ENCODE data around the gene OPHN1.
"Not testable (repeated sequence)": the region's sequence is repeated elsewhere in the genome, so short reads cannot be mapped to it uniquely, and the experiment has no call there.

OPHN1 gene

DNA sequence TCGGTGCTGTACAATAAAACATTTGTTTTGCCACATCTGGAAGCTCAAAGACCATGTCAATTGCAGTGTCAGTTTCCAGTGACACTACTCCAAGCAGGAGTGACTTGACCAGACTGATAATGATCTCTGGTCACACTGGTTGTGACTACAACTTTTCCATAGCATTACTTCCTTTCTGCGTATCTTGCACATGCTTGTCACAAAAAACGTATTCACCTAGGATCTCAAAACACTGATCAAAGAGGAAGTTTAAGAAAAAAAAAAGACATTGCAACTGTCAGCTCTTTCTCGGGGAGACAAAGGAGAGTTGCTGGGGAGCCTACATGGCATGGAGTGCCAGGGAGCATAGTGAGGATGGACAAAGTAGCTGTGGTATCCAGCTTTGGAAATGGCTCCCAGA lies 60.6 kb downstream of the OPHN1 start:
- no peaks in the 10 kb centered on the region for H3K9me3 ChIP-seq
- in situ Hi-C loops (cut with MboI; ENCODE audit: low sequenced_read_pairs), result no loop called here
- no peak for DNase-seq (ENCODE audit: low spot score in 2 of 2)

DNA sequence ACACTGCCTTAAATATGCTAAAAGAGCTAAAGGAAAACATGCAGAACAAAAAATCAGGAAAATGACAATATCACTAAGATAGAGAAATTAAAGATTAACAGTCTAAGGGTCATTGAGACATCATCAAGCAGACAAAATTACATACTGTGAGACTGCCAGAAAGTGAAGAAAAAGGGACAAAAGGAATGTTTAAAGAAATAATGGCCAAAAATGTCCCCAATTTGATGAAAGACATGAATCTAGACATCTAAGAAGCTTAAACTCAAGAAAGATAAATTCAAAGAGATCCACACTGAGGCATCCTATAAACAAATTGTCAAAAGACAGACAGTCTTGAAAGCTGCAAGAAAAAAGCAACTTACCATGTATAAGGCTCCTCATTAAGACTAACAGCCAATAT lies 63.7 kb downstream of the OPHN1 start:
- no peaks in the 10 kb centered on the region for H3K4me1 ChIP-seq
- no peak overlapping the region for H3K4me3 ChIP-seq
- H3K36me3 ChIP-seq (replicated peaks), result no peaks in the 10 kb centered on the region
- H3K9me3 ChIP-seq, result no peaks in the 10 kb centered on the region
- in situ Hi-C loops (cut with MboI; ENCODE audit: low sequenced_read_pairs), result no loop called here
- no peak for DNase-seq (ENCODE audit: low spot score in 2 of 2)
- H3K27me3 ChIP-seq (ENCODE audit: low read depth), result no peaks in the 10 kb centered on the region

More for the DNA sequence above, 60.6 kb downstream of the OPHN1 start:
- Histone ChIP-seq H3K4me3 (no peak overlapping the region), H3K4me1 (no peaks in the 10 kb centered on the region), H3K36me3 (replicated peaks) (no peaks in the 10 kb centered on the region), H3K27me3 (ENCODE audit: low read depth) (no peaks in the 10 kb centered on the region)

DNA sequence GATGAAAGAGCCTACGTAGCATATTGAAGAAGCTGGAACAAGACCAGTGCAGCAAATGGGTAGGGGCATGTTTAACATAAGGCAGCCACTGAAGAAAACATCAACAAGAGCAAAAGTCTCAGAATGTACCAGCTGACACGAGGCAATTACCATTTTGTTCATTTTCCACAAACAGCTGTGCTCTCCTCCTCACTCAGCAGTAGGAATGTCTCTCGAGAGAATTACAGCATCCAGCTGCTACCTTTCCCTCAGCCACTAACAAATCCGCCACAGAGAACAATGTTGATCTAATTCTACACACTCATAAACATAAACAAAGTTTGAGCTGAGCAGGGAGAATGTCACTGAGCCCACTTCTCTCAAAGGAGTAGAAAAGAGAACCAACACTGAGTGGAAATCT lies 68.0 kb downstream of the OPHN1 start:
- H3K27me3 ChIP-seq (ENCODE audit: low read depth), result no peaks in the 10 kb centered on the region

DNA sequence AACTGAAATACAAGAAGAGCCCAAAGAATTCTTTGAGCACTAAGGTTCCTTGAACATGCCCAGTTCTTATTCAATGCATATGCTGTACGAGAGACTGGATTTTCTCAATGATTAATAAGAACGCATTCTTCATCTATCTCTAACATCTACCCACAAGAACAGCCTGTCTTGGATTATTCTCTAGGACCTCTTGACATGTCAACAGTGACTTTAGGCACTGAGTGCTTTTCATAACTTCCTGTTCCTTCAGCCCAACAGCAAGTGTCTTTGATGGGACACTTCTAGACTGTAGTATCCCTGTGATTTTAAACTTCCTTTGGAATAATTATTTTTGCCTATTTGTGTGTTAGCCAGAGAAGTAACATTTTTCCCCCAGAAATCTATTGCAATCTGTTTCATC lies 69.3 kb downstream of the OPHN1 start:
- Histone ChIP-seq H3K4me1 (no peaks in the 10 kb centered on the region), H3K9me3 (no peaks in the 10 kb centered on the region), H3K4me3 (no peak overlapping the region), H3K36me3 (replicated peaks) (no peaks in the 10 kb centered on the region), H3K27me3 (ENCODE audit: low read depth) (no peaks in the 10 kb centered on the region)
- in situ Hi-C loops (cut with MboI; ENCODE audit: low sequenced_read_pairs), result no loop called here
- DNase-seq (ENCODE audit: low spot score in 2 of 2), result no peak

More for the DNA sequence above, 68.0 kb downstream of the OPHN1 start:
- DNase-seq (ENCODE audit: low spot score in 2 of 2), result no peak
- Histone ChIP-seq H3K4me3 (no peak overlapping the region), H3K4me1 (no peaks in the 10 kb centered on the region), H3K36me3 (replicated peaks) (no peaks in the 10 kb centered on the region), H3K9me3 (no peaks in the 10 kb centered on the region)
- in situ Hi-C loops (cut with MboI; ENCODE audit: low sequenced_read_pairs), result no loop called here

DNA sequence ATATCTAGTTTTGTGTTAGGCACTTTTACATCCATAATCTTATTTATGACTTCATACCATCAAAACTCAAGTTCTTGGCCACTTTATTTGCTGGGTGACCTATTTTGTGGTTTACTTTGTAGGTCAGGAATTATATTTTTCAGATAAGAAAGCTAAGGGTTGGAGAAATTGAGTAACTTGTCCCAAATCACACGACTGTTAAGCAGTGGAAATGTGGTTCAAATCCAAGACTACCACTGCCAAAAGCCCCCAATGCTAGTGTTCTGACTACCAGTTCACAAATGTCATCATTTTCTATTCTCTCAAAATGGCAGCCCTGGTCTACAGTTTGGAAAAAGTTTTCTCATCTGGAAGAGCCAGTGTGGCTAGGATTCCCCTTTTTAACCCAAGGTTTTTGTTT lies 74.6 kb downstream of the OPHN1 start:
- Histone ChIP-seq H3K9me3 (no peaks in the 10 kb centered on the region), H3K27me3 (ENCODE audit: low read depth) (no peaks in the 10 kb centered on the region), H3K4me3 (no peak overlapping the region), H3K36me3 (replicated peaks) (no peaks in the 10 kb centered on the region), H3K4me1 (peaks cover 16% of the 10 kb centered on the region)
- no peak for DNase-seq (ENCODE audit: low spot score in 2 of 2)
- in situ Hi-C loops (cut with MboI; ENCODE audit: low sequenced_read_pairs), result no loop called here

DNA sequence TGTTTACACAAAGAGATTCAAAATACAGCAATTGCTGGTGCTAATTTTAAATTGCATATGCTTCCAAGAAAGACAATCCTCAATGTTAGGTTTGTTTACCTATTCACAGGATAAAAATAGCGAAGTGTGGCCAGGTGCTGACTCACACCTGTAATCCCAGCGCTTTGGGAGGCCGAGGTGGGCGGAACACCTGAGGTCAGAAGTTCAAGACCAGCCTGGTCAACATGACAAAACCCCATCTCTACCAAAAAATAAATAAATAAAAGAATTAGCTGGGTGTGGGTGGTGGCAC lies 77.7 kb downstream of the OPHN1 start:
- no peak for DNase-seq (ENCODE audit: low spot score in 2 of 2)
- H3K36me3 ChIP-seq (replicated peaks), result no peaks in the 10 kb centered on the region
- in situ Hi-C loops (cut with MboI; ENCODE audit: low sequenced_read_pairs), result no loop called here
- no peaks in the 10 kb centered on the region for H3K9me3 ChIP-seq
- H3K4me1 ChIP-seq, result peaks cover 16% of the 10 kb centered on the region
- H3K27me3 ChIP-seq (ENCODE audit: low read depth), result no peaks in the 10 kb centered on the region
- no peak overlapping the region for H3K4me3 ChIP-seq

DNA sequence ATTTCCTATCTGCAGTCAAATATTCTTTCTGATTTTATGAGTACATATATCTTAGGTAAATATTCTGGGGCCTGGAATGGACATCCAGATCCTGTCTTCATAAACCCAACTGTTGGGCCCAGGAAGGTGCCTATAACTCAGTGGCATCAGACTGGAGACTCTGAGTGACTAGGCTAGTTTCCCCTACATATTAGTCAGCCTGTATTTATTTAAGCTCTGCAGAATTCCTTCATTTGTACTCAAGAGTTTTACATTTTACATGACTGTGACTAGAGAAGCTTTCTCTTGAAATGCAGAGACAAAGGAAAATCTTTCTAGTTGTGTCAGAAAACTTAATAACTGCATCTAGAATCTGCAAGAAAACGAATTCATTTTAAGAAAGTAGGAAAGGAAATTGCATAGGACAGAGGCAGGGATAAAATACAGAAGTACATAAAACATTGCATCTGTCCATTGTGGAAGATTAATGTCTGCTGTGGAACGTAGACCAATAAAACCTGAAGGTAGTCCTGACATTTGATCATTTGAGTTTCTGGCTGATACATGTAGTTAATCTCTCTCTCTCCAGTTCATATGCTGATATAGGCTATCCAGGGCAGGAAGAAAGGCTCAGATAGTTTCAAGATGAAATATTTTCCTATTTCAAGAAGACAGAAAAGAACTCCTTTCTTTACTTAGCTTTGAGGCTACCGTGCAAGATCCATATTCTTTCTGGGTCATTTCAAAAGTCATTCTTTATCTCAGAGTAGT lies 78.2 kb downstream of the OPHN1 start:
- H3K9me3 ChIP-seq, result no peaks in the 10 kb centered on the region
- no peak overlapping the region for H3K4me3 ChIP-seq
- peak in 1 of 2 experiments; percentile 86 for DNase-seq (ENCODE audit: low spot score in 2 of 2)
- H3K27me3 ChIP-seq (ENCODE audit: low read depth), result no peaks in the 10 kb centered on the region
- in situ Hi-C loops (cut with MboI; ENCODE audit: low sequenced_read_pairs), result no loop called here
- H3K36me3 ChIP-seq (replicated peaks), result no peaks in the 10 kb centered on the region
- peaks cover 16% of the 10 kb centered on the region for H3K4me1 ChIP-seq

DNA sequence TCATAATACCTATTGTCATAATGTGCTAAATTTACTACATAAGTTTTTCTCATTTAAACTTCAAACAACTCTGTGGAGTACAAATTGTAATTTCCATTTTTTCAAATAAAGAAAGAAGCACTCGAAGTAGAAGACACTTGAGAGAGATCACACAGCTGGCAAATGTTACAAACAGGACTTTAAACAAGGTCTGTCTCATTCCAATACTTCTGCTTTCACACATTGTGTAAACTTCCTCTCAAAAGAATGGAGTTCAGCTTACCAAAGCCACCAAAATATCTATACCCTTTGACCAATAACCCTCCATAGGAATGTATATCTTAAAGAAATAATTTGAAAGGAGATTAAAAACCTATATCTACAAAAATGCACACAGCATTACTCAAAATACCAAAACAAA lies 88.3 kb downstream of the OPHN1 start:
- peaks cover 4% of the 10 kb centered on the region for H3K4me1 ChIP-seq
- in situ Hi-C loops (cut with MboI; ENCODE audit: low sequenced_read_pairs), result no loop called here
- no peak overlapping the region for H3K4me3 ChIP-seq
- no peak for DNase-seq (ENCODE audit: low spot score in 2 of 2)
- H3K9me3 ChIP-seq, result no peaks in the 10 kb centered on the region
- H3K27me3 ChIP-seq (ENCODE audit: low read depth), result no peaks in the 10 kb centered on the region
- no peaks in the 10 kb centered on the region for H3K36me3 ChIP-seq (replicated peaks)

DNA sequence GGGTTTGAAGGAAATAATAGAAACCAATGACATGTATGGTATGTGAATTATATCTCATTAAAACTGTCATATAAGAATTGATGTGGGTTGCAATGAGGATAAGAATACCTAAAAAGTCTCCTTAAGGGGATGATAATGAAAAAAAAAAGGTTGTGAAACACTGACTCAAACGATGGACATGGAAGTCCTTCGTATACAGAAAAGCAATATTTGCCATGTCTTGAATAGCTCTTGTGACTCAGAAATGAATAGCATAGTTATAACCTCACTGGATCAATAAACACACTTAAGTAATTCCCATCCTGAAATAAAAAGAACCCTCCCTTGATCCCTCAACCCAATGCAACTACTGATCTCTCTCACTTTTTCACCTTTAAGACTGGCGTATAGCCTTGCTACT lies 89.7 kb downstream of the OPHN1 start:
- Histone ChIP-seq H3K36me3 (replicated peaks) (no peaks in the 10 kb centered on the region), H3K4me3 (no peak overlapping the region), H3K27me3 (ENCODE audit: low read depth) (no peaks in the 10 kb centered on the region), H3K4me1 (peaks cover 11% of the 10 kb centered on the region), H3K9me3 (no peaks in the 10 kb centered on the region)
- in situ Hi-C loops (cut with MboI; ENCODE audit: low sequenced_read_pairs), result no loop called here
- no peak for DNase-seq (ENCODE audit: low spot score in 2 of 2)

DNA sequence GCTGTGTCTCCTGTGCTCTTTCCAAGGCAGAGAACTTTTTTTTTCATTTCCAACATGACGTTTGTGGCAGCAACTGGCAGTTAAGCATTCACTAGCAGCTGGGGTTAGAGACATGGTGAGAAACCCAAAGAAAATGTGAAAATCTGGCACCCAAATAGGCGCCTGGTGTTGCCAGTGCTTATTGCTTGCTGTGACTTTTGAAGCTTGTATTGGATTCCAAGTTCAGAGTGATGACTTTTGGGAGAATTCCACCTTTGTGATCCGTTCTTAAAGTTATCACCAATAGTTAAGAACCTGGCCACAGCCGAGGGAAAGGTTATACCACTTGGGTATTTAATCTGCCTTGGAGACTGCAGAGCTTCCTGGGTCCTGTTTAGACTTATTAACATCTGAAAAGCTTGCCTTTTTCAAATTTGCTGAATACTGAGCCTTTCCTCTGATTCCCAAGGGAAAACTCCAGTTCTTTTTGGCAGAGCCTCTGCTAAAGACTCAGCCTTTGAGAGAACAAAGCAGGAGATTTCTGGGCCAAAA lies 101.0 kb downstream of the OPHN1 start:
- H3K36me3 ChIP-seq (replicated peaks), result no peaks in the 10 kb centered on the region
- no peaks in the 10 kb centered on the region for H3K9me3 ChIP-seq
- H3K4me1 ChIP-seq, result peaks cover 17% of the 10 kb centered on the region
- DNase-seq (ENCODE audit: low spot score in 2 of 2), result peak; percentile 60 to 95
- H3K4me3 ChIP-seq, result no peak overlapping the region
- H3K27me3 ChIP-seq (ENCODE audit: low read depth), result no peaks in the 10 kb centered on the region
- in situ Hi-C loops (cut with MboI; ENCODE audit: low sequenced_read_pairs), result no loop called here

DNA sequence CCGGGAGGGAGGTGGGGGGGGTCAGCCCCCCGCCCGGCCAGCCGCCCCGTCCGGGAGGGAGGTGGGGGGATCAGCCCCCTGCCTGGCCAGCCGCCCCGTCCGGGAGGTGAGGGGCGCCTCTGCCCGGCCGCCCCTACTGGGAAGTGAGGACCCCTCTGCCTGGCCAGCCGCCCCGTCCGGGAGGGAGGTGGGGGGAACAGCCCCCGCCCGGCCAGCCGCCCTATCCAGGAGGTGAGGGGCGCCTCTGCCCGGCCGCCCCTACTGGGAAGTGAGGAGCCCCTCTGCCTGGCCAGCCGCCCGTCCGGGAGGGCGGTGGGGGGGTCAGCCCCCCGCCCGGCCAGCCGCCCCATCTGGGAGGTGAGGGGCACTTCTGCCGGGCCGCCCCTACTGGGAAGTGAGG lies 106.5 kb downstream of the OPHN1 start:
- DNase-seq (ENCODE audit: low spot score in 2 of 2); H3K4me1 ChIP-seq; in situ Hi-C loops (cut with MboI; ENCODE audit: low sequenced_read_pairs); H3K4me3 ChIP-seq; H3K36me3 ChIP-seq (replicated peaks); H3K9me3 ChIP-seq; H3K27me3 ChIP-seq (ENCODE audit: low read depth): not testable (repeated sequence)

DNA sequence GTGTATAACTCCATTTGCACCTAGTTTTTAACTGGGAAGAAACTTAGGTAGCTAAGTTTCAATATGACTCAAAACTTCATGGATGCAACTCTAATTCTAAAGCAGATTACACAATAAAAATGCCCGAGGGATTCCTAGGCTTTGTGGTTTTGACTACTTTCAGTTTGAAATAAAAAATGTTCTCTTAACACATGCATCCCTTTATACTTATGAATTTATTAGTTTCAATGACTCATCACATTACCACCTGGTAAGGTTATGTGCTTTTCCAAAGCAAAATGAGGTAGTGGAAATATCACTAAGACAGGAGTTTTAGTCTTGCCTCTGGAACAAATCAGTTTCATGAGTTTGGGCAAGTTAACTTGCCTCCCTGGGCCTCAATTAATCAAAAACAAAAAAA lies 125.5 kb downstream of the OPHN1 start:
- in situ Hi-C loops (cut with MboI; ENCODE audit: low sequenced_read_pairs), result no loop called here
- peak in 1 of 2 experiments; percentile 12 for DNase-seq (ENCODE audit: low spot score in 2 of 2)
- H3K4me1 ChIP-seq, result peaks cover 14% of the 10 kb centered on the region
- no peaks in the 10 kb centered on the region for H3K9me3 ChIP-seq
- no peaks in the 10 kb centered on the region for H3K27me3 ChIP-seq (ENCODE audit: low read depth)
- H3K36me3 ChIP-seq (replicated peaks), result no peaks in the 10 kb centered on the region
- H3K4me3 ChIP-seq, result no peak overlapping the region

DNA sequence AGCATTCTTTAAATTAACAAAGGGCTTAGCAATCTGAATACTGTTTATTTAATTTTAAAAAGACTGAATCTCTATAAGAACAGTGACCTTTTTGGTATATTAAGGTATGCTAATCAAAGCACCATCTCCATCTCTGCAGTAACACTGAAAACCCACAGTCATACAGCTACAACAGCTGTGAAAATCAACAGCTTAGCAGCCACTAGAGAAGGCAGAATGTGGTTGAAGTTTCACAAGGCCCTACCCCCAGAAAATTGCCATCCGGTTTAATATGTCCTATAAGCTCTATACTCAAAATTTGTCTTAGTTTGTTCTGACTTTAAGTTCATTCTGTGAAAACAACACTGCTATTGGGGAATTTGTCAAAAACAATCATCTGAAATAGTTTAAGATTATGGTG lies 128.7 kb downstream of the OPHN1 start:
- H3K27me3 ChIP-seq (ENCODE audit: low read depth), result no peaks in the 10 kb centered on the region
- in situ Hi-C loops (cut with MboI; ENCODE audit: low sequenced_read_pairs), result no loop called here
- H3K36me3 ChIP-seq (replicated peaks), result no peaks in the 10 kb centered on the region

DNA sequence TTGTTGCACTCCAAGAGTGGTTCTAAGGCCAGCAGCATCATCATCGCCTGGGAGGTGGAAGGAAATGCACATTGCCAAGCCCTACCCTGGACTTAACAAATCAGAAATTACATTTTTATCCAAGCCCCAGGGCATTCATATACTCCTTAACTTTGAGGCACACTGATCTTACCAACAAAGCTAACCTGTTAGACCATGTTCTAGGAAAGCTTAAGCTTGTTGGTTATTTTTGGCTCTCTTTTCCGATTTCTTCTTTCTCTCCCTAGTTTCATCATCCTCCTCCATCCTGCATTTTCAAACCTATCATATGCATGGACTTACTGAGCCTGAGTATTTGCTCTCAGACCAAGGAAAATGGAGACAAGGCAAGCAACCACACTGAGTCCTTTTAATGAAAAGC lies 133.4 kb downstream of the OPHN1 start:
- Histone ChIP-seq H3K4me1 (no peaks in the 10 kb centered on the region), H3K27me3 (ENCODE audit: low read depth) (no peaks in the 10 kb centered on the region), H3K4me3 (no peak overlapping the region), H3K9me3 (no peaks in the 10 kb centered on the region), H3K36me3 (replicated peaks) (no peaks in the 10 kb centered on the region; the same call in 1 of the 2 replicates)
- no peak for DNase-seq (ENCODE audit: low spot score in 2 of 2)
- in situ Hi-C loops (cut with MboI; ENCODE audit: low sequenced_read_pairs), result no loop called here

More for the DNA sequence above, 128.7 kb downstream of the OPHN1 start:
- no peaks in the 10 kb centered on the region for H3K9me3 ChIP-seq
- peaks cover 14% of the 10 kb centered on the region for H3K4me1 ChIP-seq
- no peak overlapping the region for H3K4me3 ChIP-seq
- DNase-seq (ENCODE audit: low spot score in 2 of 2), result no peak

DNA sequence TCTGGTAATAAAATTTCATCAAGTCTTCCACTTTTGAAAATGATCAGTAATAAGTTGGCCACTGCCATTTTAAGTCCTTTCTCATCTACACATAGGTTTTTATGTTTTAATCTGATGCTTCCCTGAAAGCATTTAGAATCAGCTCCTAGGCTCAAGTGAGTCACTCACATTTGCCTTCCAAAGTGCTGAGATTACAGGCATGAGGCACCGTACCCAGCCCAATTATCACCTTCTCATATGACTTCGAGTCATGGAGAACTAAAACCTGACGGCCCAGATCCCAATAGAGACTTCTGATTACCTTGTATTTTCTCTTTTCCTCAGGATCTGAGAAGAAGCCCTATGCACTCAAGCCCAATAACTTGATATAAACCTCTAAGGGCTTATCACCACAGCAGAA lies 140.8 kb downstream of the OPHN1 start:
- Histone ChIP-seq H3K4me1 (no peaks in the 10 kb centered on the region), H3K9me3 (no peaks in the 10 kb centered on the region), H3K36me3 (replicated peaks) (no peaks in the 10 kb centered on the region), H3K4me3 (no peak overlapping the region), H3K27me3 (ENCODE audit: low read depth) (no peaks in the 10 kb centered on the region)
- in situ Hi-C loops (cut with MboI; ENCODE audit: low sequenced_read_pairs), result no loop called here
- DNase-seq (ENCODE audit: low spot score in 2 of 2), result no peak

Measured in HAP-1 (cell line).